Kidney (tissue), 14 donors: ENCODE data around the gene VTCN1. TPM values are rescaled to one million over a fixed set of nuclear protein-coding genes. Genes with fewer than 3 reads are reported as not detected.
"Not testable (repeated sequence)": the region's sequence is repeated elsewhere in the genome, so short reads cannot be mapped to it uniquely, and the experiment has no call there.

Source experiments
- DNase-seq, 5 donors: peaks; one replicate each; pipeline ENCODE4 v3.0.0-alpha.2; 2013 to 2020
- FAIRE-seq: peaks from 2 replicates; lab custom pipeline; 2012; peaks lifted over from hg19 to GRCh38; lab: Jason Lieb, UNC
- H3K27ac ChIP-seq, 2 donors: one replicate each; pipeline ENCODE4 v1.7.0; 2013; ENCODE audit warnings: low read depth in 2 of 2, low read length in 2 of 2, inconsistent platforms in 1 of 2
- H3K27me3 ChIP-seq: one replicate; pipeline ENCODE4 v1.7.1; 2013; ENCODE audit warnings: low read length, inconsistent platforms; ENCODE audit not compliant: control insufficient read depth, insufficient read depth
- H3K36me3 ChIP-seq, 3 donors: one replicate each; pipeline versions ENCODE4 v1.7.0 to v1.7.1; 2013; ENCODE audit warnings: low read length in 3 of 3, control low read depth in 1 of 3, inconsistent platforms in 1 of 3; ENCODE audit not compliant: insufficient read depth in 3 of 3, control insufficient read depth in 2 of 3
- H3K4me1 ChIP-seq, 3 donors: one replicate each; pipeline versions ENCODE4 v1.7.0 to v1.7.1; 2013; ENCODE audit warnings: low read length in 3 of 3, inconsistent platforms in 1 of 3, low read depth in 1 of 3; ENCODE audit not compliant: control insufficient read depth in 2 of 3, insufficient read depth in 2 of 3
- H3K4me3 ChIP-seq, 3 donors: one replicate each; pipeline versions ENCODE4 v1.7.0 to v1.8.1; 2013; ENCODE audit warnings: low read length in 3 of 3, control low read depth in 1 of 3, inconsistent platforms in 1 of 3
- H3K9ac ChIP-seq, 3 donors: one replicate each; pipeline versions ENCODE4 v1.7.0 to v1.7.1; 2013; ENCODE audit warnings: low read length in 3 of 3, control low read depth in 1 of 3, inconsistent platforms in 1 of 3
- H3K9me3 ChIP-seq, 3 donors: one replicate each; pipeline versions ENCODE4 v1.7.0 to v1.7.1; 2013; ENCODE audit warnings: low read length in 3 of 3, control low read depth in 1 of 3, inconsistent platforms in 1 of 3; ENCODE audit not compliant: control insufficient read depth in 2 of 3, insufficient read depth in 1 of 3
- intact Hi-C: fragments of 100-400 bp; cut with DNase I; formaldehyde crosslinking; loops from one replicate; pipeline ENCODE4 v1.11.1; 2022
- polyA plus RNA-seq: library from polyadenylated mRNA; stranded (reverse); fragments of 350-450 nt; fragmentation: Illumina TruSeq; extraction: RNeasy Lipid Tissue Mini Kit (QIAGEN cat#74804); gene quantifications from one replicate; pipeline ENCODE4 v1.2.3, GENCODE V29; 2014; ENCODE audit warnings: low read depth, low replicate concordance; ENCODE audit not compliant: insufficient read depth
- total RNA-seq: library from RNA; stranded (reverse); fragmentation: NEBNext Ultra II Directional; extraction: Animal tissue kit (Norgen Biotek cat#: 25700); gene quantifications from one replicate; pipeline ENCODE4 v1.2.1, GENCODE V29; 2021
- TF ChIP-seq, protein P1 (sequence below): IDR thresholded peaks from 3 replicates; pipeline ENCODE4 v1.5.1; 2012; ENCODE audit warnings: mild to moderate bottlenecking, moderate library complexity, borderline replicate concordance; ENCODE audit not compliant: insufficient read depth; ENCODE audit errors: extremely low read depth
- donor health status: control.
- donor health status: control.
- donor health status: control.
- donor health status: control.
- donor health status: control.
- donor health status: DM: yes; HTN: yes; CAD: no.
- donor health status: Normal renal cell carcinoma (clear cell type).

VTCN1 gene
- total and polyA plus RNA-seq, 2 donors from 2014 or later: 26.5 to 32.6 TPM

DNA sequence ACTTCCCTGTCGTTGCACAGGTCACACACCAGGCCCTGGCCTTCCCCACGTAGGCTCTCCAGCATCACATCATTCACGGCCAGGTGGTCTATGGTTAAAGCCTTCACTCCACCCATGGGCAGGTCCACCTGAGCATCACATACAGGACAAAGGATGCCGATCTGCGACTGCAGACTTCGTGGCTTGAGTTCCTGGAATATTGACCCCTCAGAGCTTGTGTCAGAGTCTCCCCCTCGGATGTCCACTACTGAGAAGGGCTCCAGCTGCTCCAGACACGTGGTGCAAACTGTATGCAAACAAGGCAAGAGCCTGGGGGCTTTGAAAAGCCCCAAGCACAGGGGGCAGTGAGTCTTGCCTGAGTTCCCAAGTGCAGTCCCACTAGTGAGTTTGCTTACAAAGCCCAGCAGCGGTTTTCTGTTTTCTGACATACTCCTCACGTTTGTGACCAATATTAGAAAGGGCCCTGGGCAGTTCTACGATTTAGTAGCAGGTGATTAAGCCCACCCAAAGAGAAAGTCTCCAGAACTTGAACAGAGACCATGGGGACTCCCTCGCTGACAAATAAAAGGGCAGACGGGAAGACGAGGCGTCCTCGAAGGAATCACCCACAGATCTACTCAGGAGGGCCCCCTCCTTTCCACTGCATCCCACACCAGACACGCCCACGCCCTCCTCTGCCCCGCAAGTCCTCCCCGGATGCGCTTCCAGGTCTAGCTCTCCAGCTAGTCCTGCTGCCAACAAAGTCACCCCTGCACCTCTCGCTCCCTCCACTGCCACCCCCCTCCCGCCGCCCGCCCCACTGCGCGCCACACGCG lies 89.7 kb downstream of the VTCN1 start:
- peak overlapping the region; percentile 45 to 96 (median 83) for H3K9ac ChIP-seq
- H3K4me3 ChIP-seq: peak overlapping the region; percentile 72 to 96 (median 72)
- H3K9me3 ChIP-seq: no peaks in the 10 kb centered on the region
- TF ChIP-seq, protein P1, sequence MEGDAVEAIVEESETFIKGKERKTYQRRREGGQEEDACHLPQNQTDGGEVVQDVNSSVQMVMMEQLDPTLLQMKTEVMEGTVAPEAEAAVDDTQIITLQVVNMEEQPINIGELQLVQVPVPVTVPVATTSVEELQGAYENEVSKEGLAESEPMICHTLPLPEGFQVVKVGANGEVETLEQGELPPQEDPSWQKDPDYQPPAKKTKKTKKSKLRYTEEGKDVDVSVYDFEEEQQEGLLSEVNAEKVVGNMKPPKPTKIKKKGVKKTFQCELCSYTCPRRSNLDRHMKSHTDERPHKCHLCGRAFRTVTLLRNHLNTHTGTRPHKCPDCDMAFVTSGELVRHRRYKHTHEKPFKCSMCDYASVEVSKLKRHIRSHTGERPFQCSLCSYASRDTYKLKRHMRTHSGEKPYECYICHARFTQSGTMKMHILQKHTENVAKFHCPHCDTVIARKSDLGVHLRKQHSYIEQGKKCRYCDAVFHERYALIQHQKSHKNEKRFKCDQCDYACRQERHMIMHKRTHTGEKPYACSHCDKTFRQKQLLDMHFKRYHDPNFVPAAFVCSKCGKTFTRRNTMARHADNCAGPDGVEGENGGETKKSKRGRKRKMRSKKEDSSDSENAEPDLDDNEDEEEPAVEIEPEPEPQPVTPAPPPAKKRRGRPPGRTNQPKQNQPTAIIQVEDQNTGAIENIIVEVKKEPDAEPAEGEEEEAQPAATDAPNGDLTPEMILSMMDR: no peak
- DNase-seq: peak in 4 of 5 donors; percentile 64 to 84 (median 70)
- no peaks in the 10 kb centered on the region for H3K27me3 ChIP-seq
- H3K4me1 ChIP-seq: peaks cover 2 to 8% (median 7%) of the 10 kb centered on the region in 3 donors
- no peak for FAIRE-seq
- intact Hi-C loops: no loop called here
- H3K36me3 ChIP-seq: no peaks in the 10 kb centered on the region
- H3K27ac ChIP-seq: peak overlapping the region in 1 of 2 donors; percentile 29

DNA sequence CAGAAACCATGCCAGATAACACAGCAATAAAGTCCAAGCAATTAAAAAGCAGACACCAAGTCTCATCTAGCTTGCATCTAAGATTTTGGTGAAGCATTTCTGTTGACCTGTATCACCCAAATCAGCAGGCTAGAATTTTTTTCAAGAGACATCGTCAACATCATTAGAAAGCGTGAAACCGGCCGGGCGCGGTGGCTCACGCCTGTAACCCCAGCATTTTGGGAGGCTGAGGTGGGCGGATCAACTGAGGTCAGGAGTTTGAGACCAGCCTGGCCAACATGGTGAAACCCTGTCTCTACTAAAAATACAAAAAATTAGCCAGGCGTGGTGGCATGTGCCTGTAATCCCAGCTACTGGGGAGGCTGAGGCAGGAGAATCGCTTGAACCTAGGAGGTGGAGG lies 91.6 kb downstream of the VTCN1 start:
- H3K4me1 ChIP-seq, H3K9me3 ChIP-seq, H3K27ac ChIP-seq, H3K4me3 ChIP-seq, H3K9ac ChIP-seq, DNase-seq, intact Hi-C loops, H3K36me3 ChIP-seq, H3K27me3 ChIP-seq, FAIRE-seq: not testable (repeated sequence)

DNA sequence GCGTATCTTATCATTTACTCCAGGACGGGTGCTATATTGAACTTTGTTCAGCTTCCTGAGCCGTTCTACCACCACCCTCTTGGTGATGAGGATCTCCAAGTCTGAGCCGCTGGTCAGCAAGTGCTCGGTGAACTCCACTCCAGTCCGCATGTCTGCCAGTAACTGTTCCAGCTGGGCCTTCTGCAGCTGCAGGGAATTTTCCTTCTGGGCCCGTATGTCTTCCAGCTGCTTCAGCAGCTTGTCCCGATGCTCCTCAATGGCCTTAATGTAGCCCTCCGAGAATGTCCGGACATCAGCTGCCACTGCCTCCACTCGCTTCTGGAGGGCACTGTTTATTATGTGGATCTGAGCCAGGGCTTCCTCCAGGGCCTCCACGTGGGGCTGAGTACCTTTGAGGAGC lies 92.6 kb downstream of the VTCN1 start:
- no peak overlapping the region for H3K4me3 ChIP-seq
- peaks cover 0 to 4% (median 3%) of the 10 kb centered on the region in 3 donors for H3K36me3 ChIP-seq
- DNase-seq (peak in 1 of 5 donors; percentile 40), FAIRE-seq (no peak)
- no peak overlapping the region for H3K9ac ChIP-seq
- TF ChIP-seq, protein P1: no peak
- no peak overlapping the region for H3K27ac ChIP-seq
- peaks cover 2 to 8% (median 7%) of the 10 kb centered on the region in 3 donors for H3K4me1 ChIP-seq
- H3K9me3 ChIP-seq: no peaks in the 10 kb centered on the region
- no peaks in the 10 kb centered on the region for H3K27me3 ChIP-seq
- intact Hi-C loops: no loop called here

DNA sequence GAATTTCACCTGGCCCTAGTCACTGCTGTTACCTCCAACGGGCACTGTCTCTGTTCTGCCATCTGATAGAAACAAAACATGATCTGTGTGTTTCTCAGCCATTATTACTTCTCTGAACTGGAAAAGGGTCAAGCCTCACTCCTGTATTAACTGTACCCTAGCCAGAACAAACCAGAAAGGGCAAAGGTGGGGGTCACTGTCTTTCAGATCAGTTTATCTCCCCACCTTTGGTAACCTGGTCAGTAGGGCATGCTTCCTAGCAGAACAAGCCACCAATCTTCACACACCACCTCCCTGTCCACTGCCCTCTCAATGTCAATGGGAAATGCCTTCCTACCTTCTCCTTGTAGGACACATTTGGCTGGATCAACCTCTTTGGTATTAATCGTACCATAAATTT lies 93.0 kb downstream of the VTCN1 start:
- DNase-seq (no peak), FAIRE-seq (no peak)
- TF ChIP-seq, protein P1: no peak
- H3K9ac ChIP-seq: no peak overlapping the region
- H3K27ac ChIP-seq: no peak overlapping the region
- intact Hi-C loops: no loop called here
- H3K9me3 ChIP-seq: no peaks in the 10 kb centered on the region
- H3K4me1 ChIP-seq: peaks cover 2 to 8% (median 7%) of the 10 kb centered on the region in 3 donors
- H3K36me3 ChIP-seq: peaks cover 0 to 4% (median 3%) of the 10 kb centered on the region in 3 donors
- no peak overlapping the region for H3K4me3 ChIP-seq
- H3K27me3 ChIP-seq: no peaks in the 10 kb centered on the region
